CD4-positive, alpha-beta T cell treated with Interleukin-6 for 4 hours (primary cell): Measurements from ENCODE around the gene LRRC8A.
A peak's percentile ranks its signal among the peaks of the same experiment; 100 is the strongest.
"Not testable (repeated sequence)": the region's sequence is repeated elsewhere in the genome, so short reads cannot be mapped to it uniquely, and the experiment has no call there.

ENCODE experiments used
- DNase-seq: peaks from one replicate; pipeline ENCODE4 v3.0.0-alpha.2; 2020; ENCODE audit warnings: mixed read lengths

LRRC8A gene

GRCh38 chr9:128923493-128923883, 41.6 kb downstream of the LRRC8A start:
- no peak for DNase-seq

- DNase-seq: peak; percentile 67
These were observed 45.9 kb downstream of the LRRC8A start for GRCh38 chr9:128927731-128928411.

- no peak for DNase-seq
These were observed 46.7 kb downstream of the LRRC8A start for GRCh38 chr9:128928624-128929023.

DNA sequence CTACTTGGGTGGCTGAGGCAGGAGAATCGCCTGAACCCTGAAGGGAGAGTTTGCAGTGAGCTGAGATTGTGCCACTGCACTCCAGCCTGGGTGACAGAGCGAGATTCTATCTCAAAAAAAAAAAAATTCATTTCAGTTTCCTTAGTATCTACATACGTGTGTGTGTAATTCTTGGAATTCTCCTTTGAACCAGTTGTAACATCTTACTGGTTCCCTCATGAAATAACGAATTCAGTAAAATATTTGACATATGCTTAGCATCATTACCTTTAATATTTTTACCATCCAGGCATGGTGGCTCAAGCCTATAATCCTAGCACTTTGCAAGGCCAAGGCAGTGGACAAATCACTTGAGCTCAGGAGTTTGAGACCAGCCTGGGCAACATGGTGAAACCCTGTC, 47.6 kb downstream of the LRRC8A start:
- no peak for DNase-seq

DNA sequence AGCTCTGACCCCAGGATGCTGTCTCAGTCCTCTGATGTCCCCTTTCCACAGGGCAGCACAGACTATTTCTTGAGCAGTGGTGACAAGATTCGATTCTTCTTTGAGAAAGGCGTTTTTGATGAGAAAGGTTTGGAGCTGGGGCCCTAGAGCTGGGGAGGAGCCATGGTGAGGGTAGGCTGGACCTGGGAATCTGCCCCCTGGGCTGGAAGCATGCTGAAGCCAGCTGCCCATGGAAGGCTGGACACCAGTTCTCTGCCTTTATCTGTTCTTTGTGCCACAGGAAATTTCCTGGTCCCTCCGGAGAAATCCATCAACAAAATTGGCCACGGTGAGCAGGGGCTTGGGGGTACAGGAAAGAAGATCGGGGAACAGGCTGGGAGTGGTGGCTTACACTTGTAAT, 51.8 kb downstream of the LRRC8A start:
- DNase-seq: no peak

DNA sequence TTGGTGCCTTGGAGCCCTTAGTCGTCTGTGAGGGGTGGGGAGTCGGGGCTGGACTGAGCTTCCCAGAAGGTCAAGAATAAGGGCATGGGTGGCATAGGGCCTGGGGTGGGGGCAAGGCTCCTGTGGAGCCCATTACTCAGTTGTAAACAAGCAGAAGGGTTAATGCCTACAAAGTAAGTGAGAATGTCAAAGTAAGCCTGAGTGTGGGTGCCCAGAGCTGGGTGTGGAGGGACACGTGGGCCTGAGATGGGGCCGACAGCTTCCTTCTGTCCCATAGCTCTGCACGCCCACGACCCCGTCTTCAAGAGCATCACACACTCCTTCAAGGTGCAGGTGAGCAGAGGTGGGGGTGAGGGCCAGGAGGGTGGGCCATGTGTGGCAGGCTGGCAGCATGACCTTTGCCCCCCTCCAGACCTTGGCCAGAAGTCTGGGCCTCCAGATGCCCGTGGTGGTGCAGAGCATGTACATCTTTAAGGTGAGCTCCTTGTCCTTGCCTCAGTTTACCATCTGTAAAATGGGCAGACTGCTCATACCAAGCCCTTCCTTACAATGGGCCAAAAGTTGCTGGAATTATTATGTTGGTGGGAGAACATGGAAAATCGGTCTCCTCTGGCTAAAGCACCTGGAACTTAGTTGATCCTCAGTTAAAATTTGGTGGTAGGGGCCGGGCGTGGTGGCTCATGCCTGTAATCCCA, 54.4 kb downstream of the LRRC8A start:
- no peak for DNase-seq

DNA sequence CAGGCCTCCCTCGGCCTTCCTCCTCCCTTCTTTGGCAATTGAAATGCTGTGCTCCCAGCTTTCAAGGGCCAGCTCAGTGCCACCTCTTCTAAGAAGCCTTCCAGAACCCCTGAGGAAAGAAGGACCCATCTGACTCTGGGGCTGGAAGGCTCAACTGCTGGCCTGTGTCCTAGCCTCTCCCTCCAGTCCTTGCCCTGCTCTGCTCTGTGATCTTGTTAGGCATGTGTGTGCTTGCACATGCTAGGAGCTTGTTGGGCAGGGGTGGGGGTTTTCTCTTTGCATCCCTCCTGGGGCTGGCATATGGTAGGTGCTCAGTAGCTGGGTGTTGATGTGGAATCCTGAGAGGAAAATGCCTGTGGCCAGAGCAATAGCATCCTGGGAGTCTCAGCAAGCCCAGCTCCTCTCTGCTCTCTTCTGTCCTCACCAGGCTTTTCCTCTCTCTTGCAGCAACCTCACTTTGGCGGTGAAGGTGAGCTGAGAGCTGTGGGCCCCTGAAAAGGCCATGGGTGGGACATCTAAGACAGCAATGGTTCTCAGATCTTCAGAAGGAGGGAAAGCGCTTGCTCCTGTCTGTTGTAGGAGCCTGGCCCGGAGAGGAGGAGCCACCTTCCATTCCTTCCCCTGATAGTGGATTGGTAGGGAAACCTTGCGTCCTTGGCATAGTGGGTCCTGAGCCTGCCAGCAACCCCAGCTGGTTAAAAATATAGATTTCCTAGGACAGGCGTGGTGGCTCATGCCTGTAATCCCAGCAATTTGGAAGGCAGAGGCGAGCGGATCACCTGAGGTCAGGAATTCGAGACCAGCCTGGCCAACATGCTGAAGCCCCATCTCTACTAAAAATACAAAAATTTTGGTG, 55.6 kb downstream of the LRRC8A start:
- DNase-seq: no peak

GRCh38 chr9:128940271-128940921, 58.5 kb downstream of the LRRC8A start:
- DNase-seq: no peak

- DNase-seq: no peak
These were observed 59.2 kb downstream of the LRRC8A start for GRCh38 chr9:128940946-128941755.

- DNase-seq: no peak
These were observed 62.1 kb downstream of the LRRC8A start for GRCh38 chr9:128943832-128944620.

- DNase-seq: not testable (repeated sequence)
These were observed 63.0 kb downstream of the LRRC8A start for GRCh38 chr9:128944966-128945365.

GRCh38 chr9:128945798-128946501, 64.0 kb downstream of the LRRC8A start:
- no peak for DNase-seq

DNA sequence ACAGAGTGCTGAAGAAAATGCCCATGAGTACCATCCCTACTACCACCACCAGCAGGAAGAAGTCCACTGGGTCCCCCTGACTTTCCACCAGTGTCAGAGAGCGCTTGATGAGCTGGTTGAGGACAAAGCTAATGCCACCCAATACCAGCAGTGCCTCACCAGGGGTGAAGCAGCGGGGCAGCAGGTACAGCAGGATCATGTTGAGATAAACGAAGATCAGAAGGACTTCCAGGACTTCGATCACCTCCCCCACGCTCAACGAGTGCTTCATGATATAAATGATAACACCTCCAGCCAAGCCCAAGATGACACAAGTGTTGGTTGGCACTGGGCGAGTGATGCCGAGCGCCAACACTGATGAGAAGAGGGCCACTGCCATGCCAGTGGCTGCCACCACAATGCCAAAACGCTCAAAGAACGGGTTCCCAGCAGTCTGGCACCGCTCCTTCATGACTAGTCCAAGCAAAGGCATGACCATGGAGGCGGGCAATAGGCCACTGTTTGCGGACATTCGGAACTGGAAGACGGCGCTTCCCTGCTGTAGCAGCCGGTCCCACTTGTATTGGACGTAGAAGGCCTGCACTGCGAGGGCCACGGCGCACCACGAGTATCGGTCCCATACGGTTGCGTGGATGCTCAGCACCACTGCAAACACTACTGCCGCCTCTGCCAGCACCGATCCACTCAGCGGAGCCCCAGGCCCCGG, 64.8 kb downstream of the LRRC8A start:
- peak; percentile 38 for DNase-seq

DNA sequence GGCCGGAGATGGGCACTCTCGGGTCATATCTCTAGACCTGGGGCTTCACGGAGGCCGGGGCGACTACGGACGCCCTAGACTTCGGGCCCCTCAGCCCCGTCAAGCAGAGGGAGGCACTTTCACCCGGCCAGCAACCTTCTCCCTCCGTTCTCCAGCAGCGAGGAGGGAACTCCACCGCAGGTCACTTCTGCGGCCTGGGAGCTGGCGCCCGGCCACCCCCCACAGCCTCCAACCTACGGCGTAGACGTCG, 65.3 kb downstream of the LRRC8A start:
- DNase-seq: no peak

- peak; percentile 99 for DNase-seq
These were observed 65.8 kb downstream of the LRRC8A start, which contains the start of the genes DOLK and NUP188 for GRCh38 chr9:128947527-128948301. Gene DOLK, minus strand, starts transcription at chr9:128947603. Its CDS starts 300 bp downstream, at chr9:128947303. Gene NUP188, plus strand, starts transcription at chr9:128947699. Its CDS starts 21 bp downstream, at chr9:128947720.

DNA sequence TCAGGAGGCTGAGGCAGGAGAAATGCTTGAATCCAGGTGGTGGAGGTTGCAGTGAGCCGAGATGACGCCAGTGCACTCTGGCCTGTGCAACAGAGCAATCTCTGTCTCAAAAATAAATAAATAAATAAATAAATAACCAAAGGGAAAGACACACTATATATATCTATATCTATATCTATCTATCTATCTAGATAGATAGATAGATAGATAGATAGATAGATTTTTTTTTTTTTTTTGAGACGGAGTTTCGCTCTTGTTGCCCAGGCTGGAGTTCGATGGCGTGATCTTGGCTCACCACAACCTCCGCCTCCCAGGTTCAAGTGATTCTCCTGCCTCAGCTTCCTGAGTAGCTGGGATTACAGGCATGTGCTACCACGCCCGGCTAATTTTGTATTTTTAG, 79.5 kb downstream of the LRRC8A start:
- DNase-seq: not testable (repeated sequence)
